Adipocyte (in vitro differentiated cells): ENCODE measurements around the gene RASGRP4.

ENCODE experiments used
- DNase-seq: peaks from one replicate; pipeline ENCODE4 v3.0.0-alpha.2; 2015; ENCODE audit warnings: low read depth
- H3K27me3 ChIP-seq: replicated peaks from 2 replicates; pipeline ENCODE4 v1.7.0; 2013; ENCODE audit warnings: mild to moderate bottlenecking, low read length, moderate library complexity; ENCODE audit not compliant: control insufficient read depth, insufficient read depth
- H3K36me3 ChIP-seq: 2 replicates; pipeline ENCODE4 v1.7.0; 2013; ENCODE audit warnings: low read length, mild to moderate bottlenecking, moderate library complexity; ENCODE audit not compliant: control insufficient read depth, insufficient read depth, severe bottlenecking
- H3K4me1 ChIP-seq: 2 replicates; pipeline ENCODE4 v1.7.0; 2013; ENCODE audit warnings: mild to moderate bottlenecking, low read length, moderate library complexity; ENCODE audit not compliant: control insufficient read depth, insufficient read depth
- H3K4me3 ChIP-seq: 2 replicates; pipeline ENCODE4 v1.7.0; 2013; ENCODE audit warnings: mild to moderate bottlenecking, low read length, moderate library complexity
- H3K9ac ChIP-seq: 2 replicates; pipeline ENCODE4 v1.7.0; 2013; ENCODE audit warnings: mild to moderate bottlenecking, low read length, moderate library complexity
- H3K9me3 ChIP-seq: 2 replicates; pipeline ENCODE4 v1.7.0; 2013; ENCODE audit warnings: mild to moderate bottlenecking, low read length, moderate library complexity; ENCODE audit not compliant: control insufficient read depth

RASGRP4 gene

DNA sequence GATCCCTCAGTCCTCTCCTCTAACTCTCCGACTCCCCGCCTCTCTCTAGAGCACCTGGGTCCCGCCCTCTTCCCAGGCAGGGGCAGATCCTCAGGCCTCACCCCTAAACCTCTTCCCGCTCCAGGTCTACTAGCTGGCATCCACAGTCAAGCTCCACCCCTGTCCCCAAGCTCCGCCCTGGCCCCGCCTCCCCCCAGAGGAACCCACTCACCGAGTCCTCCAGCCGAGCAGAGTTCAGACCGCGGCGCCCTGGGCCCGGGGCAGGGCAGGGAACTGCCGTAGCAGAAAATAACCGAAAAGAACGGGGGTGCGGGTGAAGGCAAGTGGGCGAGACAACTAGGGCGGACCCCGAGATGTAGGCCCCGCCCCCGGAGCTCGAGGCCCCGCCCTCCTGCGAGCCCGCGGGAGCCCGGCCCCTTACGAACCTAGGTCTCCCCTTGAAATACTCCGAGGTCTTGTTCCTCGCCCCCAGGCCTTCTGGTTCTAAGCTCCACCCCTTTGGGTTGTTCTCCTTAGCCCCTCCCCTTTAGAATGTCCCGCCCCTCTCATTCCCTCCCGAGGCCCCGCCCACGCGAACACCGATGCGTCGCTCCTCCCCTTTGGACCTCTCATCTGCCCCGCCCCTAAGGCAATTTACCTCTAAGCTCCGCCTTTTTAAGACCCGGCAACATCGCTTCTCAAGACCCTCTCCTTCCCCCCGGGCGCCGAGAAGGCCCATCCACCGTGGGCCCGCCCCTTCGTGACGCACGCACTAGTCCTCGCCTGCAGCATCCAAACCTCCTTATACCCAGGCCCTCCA lies 38.3 kb downstream of the RASGRP4 start, which contains the start of gene GGN:
Gene GGN (minus strand): TSS at position 485 of the 799 bp plus-strand sequence. CDS start 773 bp downstream, outside the sequence.
- peaks cover 20% of the 10 kb centered on the region for H3K36me3 ChIP-seq
- H3K9me3 ChIP-seq: no peaks in the 10 kb centered on the region
- peak within 1 kb of the TSS; percentile 76 for H3K4me3 ChIP-seq
- H3K27me3 ChIP-seq: no peaks in the 10 kb centered on the region
- DNase-seq: peak; percentile 96
- peaks cover 19% of the 10 kb centered on the region for H3K4me1 ChIP-seq
- H3K9ac ChIP-seq: peak within 1 kb of the TSS; percentile 60

GRCh38 chr19:38386971-38387549 lies 39.0 kb downstream of the RASGRP4 start:
- Histone ChIP-seq H3K27me3 (no peaks in the 10 kb centered on the region), H3K36me3 (peaks cover 27% of the 10 kb centered on the region), H3K4me3 (peak overlapping the region; percentile 76), H3K9ac (peak overlapping the region; percentile 60), H3K9me3 (no peaks in the 10 kb centered on the region), H3K4me1 (peaks cover 19% of the 10 kb centered on the region)
- DNase-seq: no peak

- Histone ChIP-seq H3K9ac (no peak overlapping the region), H3K9me3 (no peaks in the 10 kb centered on the region), H3K4me1 (peaks cover 19% of the 10 kb centered on the region), H3K27me3 (no peaks in the 10 kb centered on the region), H3K36me3 (peaks cover 33% of the 10 kb centered on the region), H3K4me3 (no peak overlapping the region)
- no peak for DNase-seq
Measured at GRCh38 chr19:38386300-38386970, 39.6 kb downstream of the RASGRP4 start.

DNA sequence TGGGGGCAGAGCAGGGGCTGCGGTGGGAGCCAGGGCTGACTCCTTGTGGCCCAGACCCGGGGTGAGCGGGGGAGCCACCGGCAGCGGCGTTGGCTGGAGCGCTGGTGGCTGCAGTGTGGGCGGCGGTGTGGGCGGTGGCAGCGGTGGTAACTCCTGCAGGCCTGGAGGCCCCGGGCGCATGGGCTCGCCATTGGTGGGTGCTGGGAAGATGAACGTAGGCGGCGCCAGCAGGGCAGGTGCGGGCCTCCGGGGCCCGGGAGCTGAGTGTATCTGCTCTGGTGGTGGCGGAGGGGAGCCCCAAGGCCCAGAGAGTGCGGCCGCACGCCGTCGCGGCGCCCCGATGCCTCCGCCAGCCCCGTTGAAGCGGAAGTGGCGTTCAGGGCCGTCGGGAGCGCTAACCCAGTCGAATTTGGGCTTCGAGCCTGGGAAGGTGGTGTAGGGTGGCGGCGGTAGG lies 40.2 kb downstream of the RASGRP4 start:
- Histone ChIP-seq H3K27me3 (no peaks in the 10 kb centered on the region), H3K9me3 (no peaks in the 10 kb centered on the region), H3K4me3 (no peak overlapping the region), H3K36me3 (peaks cover 39% of the 10 kb centered on the region), H3K4me1 (peaks cover 19% of the 10 kb centered on the region), H3K9ac (no peak overlapping the region)
- DNase-seq: no peak

DNA sequence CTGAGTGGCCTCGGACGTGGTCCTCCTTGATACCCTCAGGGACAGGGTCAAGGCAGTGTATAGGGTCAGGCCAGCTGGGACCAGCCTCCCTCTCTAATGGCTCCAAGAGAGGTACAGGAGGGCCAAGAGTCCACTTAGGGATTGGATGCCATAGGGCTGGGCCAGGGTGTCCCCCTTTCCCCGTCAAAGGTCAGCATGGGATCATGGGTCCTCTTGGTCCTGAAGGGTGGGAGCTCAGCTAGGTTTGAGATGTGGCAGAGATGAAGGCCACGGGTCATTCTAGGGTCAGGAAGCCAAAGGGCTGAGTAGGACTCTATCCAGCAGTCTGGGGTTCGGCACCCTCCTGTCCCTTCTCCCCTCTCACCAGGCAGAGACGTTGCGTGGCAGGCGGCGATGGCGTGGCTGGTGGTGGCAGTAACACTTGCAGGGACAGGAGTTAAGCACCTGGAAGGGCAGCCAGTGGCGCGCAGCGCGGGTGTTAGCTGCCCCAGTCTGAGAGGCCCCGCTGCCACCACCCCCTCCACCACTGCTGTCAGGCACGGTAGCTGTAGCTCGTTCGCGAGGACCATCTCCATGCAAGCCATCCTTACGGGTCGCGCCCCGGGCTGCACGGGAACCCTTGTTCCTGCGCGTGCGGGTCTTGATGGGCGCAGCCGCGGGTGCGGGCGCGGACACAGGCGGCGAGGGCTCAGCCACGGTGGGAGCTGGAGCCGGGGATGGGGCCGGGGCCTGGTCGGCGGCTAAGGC lies 40.8 kb downstream of the RASGRP4 start:
- Histone ChIP-seq H3K9ac (no peak overlapping the region), H3K4me3 (no peak overlapping the region), H3K4me1 (peaks cover 19% of the 10 kb centered on the region), H3K9me3 (no peaks in the 10 kb centered on the region), H3K36me3 (peaks cover 45% of the 10 kb centered on the region), H3K27me3 (no peaks in the 10 kb centered on the region)
- DNase-seq: no peak

DNA sequence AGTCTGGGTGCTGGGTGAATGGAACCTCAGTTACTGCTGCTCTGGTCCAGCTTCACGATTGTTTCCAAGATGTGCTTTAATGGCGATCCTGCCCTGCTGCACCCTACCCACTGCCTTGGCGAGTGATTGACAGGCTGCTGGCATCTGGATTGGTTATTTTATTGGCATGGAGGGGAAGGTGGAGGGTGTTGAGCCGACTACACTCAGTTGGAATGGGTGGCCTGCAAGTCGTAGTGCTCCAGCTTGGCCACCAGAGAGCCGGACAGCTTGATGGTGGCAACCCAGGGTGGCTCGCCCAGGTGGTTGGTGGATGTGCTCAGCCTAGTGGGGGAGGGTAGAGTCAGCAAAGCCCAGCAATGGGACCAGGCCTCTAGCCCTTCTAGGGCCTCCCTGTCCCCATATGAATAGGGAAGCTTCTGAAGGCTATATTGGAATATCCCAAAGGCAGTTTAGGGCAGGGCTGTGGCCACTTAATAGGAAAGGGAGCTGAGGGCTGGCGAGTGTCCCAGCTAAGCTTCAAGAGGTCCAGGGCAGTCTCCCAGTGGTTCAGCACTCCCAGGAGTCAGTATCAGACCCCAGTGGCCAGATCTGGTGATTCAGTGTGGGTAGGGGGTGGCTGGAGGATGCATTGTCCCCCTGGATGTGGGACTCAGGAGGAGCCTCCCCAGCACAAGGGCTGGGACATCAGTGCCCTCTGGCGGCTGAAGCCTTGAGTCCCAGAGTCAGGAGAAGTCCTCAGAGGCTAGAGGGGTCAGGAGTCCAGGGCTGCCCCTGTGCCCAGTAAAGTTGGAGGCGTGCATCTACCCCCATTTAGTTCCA lies 41.6 kb downstream of the RASGRP4 start:
- DNase-seq: peak; percentile 44
- Histone ChIP-seq H3K9me3 (no peaks in the 10 kb centered on the region), H3K9ac (no peak overlapping the region), H3K36me3 (peaks cover 51% of the 10 kb centered on the region), H3K4me1 (peaks cover 19% of the 10 kb centered on the region), H3K27me3 (no peaks in the 10 kb centered on the region), H3K4me3 (no peak overlapping the region)

GRCh38 chr19:38383743-38384142 lies 42.3 kb downstream of the RASGRP4 start:
- H3K9me3 ChIP-seq: no peaks in the 10 kb centered on the region
- no peaks in the 10 kb centered on the region for H3K27me3 ChIP-seq
- H3K4me3 ChIP-seq: no peak overlapping the region
- no peak for DNase-seq
- peaks cover 58% of the 10 kb centered on the region for H3K36me3 ChIP-seq
- no peak overlapping the region for H3K9ac ChIP-seq
- H3K4me1 ChIP-seq: peaks cover 15% of the 10 kb centered on the region

- Histone ChIP-seq H3K4me3 (no peak overlapping the region), H3K9me3 (no peaks in the 10 kb centered on the region), H3K27me3 (no peaks in the 10 kb centered on the region), H3K9ac (no peak overlapping the region), H3K36me3 (peaks cover 62% of the 10 kb centered on the region), H3K4me1 (peaks cover 12% of the 10 kb centered on the region)
- no peak for DNase-seq
Measured at GRCh38 chr19:38383184-38383583, 42.8 kb downstream of the RASGRP4 start.

DNA sequence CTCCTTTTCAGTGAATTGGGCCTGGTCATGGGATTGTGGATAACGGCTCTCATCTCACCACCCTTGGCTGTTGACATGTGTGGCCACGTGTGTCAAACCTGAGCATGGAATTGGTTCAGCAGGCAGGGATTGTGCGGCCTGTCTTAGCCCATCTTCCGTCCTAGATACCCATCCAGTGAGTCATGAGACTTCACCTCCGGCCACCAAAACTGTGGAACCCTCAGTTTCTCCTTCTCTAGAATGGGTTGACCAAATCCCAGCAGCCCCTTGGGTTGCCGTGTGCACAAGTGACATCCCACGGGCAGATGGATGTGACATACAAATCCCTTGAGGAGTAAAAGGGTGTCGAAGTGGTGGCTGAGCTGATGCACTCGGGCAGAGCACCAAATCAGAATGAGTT lies 44.9 kb downstream of the RASGRP4 start:
- H3K4me1 ChIP-seq: peaks cover 13% of the 10 kb centered on the region
- H3K27me3 ChIP-seq: no peaks in the 10 kb centered on the region
- no peaks in the 10 kb centered on the region for H3K9me3 ChIP-seq
- no peak overlapping the region for H3K9ac ChIP-seq
- DNase-seq: no peak
- no peak overlapping the region for H3K4me3 ChIP-seq
- peaks cover 82% of the 10 kb centered on the region for H3K36me3 ChIP-seq

- no peak overlapping the region for H3K4me3 ChIP-seq
- no peak for DNase-seq
- peaks cover 19% of the 10 kb centered on the region for H3K4me1 ChIP-seq
- H3K9ac ChIP-seq: no peak overlapping the region
- H3K27me3 ChIP-seq: no peaks in the 10 kb centered on the region
- H3K36me3 ChIP-seq: peaks cover 74% of the 10 kb centered on the region
- H3K9me3 ChIP-seq: no peaks in the 10 kb centered on the region
Measured at GRCh38 chr19:38378866-38379265, 47.2 kb downstream of the RASGRP4 start.
